ENCODE data around the gene APC2.
"Not testable (repeated sequence)": the region's sequence is repeated elsewhere in the genome, so short reads cannot be mapped to it uniquely, and the experiment has no call there.

Gene APC2

DNA sequence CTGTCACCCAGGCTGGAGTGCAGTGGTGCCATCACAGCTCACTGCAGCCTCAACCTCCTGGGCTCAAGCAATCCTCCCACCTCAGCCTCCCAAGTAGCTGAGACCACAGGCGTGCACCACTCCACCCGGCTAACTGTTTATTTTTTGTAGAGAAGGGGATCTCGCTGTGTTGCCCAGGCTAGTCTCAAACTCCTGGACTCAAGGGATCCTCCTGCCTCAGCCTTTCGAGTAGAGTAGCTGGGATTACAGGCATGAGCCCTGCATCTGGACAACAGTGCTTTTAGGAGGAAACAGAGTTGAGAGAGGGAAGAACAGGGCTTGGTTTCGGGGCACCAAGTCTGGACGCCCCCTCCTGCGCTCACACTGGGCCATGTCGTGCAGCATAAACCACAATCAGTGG lies 69.9 kb downstream of the APC2 start:
- not testable (repeated sequence) for H3K27ac ChIP-seq (ENCODE audit: low read length); H3K4me3 ChIP-seq (ENCODE audit: low read length); DNase-seq (ENCODE audit: low read depth, low spot score); H3K4me1 ChIP-seq (ENCODE audit: control insufficient read depth, insufficient read depth, low read length); H3K9me3 ChIP-seq (ENCODE audit: control insufficient read depth, insufficient read depth, low read length); H3K36me3 ChIP-seq (ENCODE audit: control insufficient read depth, insufficient read depth, low read length)
- WGBS (ENCODE audit: insufficient coverage, insufficient read length), result no CpG with 5 or more reads among the region's 8 CpGs
- peaks cover 11% of the 10 kb centered on the region; the same call in 1 of the 2 replicates for H3K27me3 ChIP-seq (ENCODE audit: control insufficient read depth, insufficient read depth, low read length)

DNA sequence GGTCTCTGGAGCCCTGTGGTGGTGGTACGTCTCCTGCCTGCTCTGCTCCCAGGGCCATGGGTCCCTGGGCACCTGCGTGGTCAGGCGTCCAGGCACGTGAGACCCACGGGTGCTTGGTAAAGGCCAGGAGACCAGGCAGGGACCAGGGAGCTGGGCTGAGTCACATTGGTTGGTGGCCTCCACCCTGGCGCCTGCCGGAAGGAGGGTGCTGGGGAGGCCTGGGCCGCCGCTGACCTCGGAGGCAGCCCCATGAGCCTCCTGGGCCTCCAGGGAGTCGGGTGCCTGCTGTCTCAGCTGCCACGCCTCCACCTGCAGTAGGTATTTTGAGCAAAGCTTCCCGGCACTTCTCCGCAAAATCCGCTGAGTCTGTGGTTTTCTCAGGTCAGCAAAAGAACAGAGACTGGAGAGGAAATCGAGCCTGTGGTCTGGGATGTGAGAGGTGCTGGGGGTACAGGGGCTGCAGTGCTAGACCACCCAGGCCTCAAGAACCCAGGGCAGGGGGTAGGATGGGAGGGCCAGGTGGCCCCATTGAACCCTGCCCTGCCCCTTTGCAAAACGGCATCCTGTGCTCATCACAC lies 70.4 kb downstream of the APC2 start:
- Histone ChIP-seq H3K4me1 (ENCODE audit: control insufficient read depth, insufficient read depth, low read length) (no peaks in the 10 kb centered on the region), H3K9me3 (ENCODE audit: control insufficient read depth, insufficient read depth, low read length) (no peaks in the 10 kb centered on the region), H3K27ac (ENCODE audit: low read length) (no peak overlapping the region), H3K27me3 (ENCODE audit: control insufficient read depth, insufficient read depth, low read length) (peaks cover 14% of the 10 kb centered on the region; the same call in 1 of the 2 replicates), H3K36me3 (ENCODE audit: control insufficient read depth, insufficient read depth, low read length) (no peaks in the 10 kb centered on the region), H3K4me3 (ENCODE audit: low read length) (no peak overlapping the region)
- no CpG with 5 or more reads among the region's 17 CpGs for WGBS (ENCODE audit: insufficient coverage, insufficient read length)
- no peak for DNase-seq (ENCODE audit: low read depth, low spot score)

DNA sequence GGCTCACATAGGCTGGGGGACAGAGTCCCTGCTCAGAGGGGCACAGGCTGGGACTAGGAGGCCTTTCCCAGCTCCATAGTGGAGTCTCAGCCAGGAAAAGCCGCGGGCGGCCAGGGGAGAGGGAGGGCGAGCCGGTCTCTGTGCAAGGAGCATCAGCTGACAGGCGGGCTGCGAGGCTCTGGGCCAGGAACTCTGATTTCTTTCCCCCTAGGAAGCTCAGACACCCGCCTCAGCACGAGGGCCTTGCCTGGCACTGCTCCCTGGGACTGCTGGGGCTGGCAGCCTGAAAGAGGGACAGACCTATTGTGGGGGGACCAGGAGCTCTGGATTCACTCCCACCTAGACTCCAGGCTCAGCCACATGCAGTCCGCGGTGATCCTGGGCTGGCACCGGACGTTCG lies 71.7 kb downstream of the APC2 start:
- no peak overlapping the region for H3K27ac ChIP-seq (ENCODE audit: low read length)
- no peaks in the 10 kb centered on the region for H3K9me3 ChIP-seq (ENCODE audit: control insufficient read depth, insufficient read depth, low read length)
- no CpG with 5 or more reads among the region's 14 CpGs for WGBS (ENCODE audit: insufficient coverage, insufficient read length)
- no peaks in the 10 kb centered on the region for H3K4me1 ChIP-seq (ENCODE audit: control insufficient read depth, insufficient read depth, low read length)
- no peaks in the 10 kb centered on the region for H3K36me3 ChIP-seq (ENCODE audit: control insufficient read depth, insufficient read depth, low read length)
- peaks cover 14% of the 10 kb centered on the region; the same call in 1 of the 2 replicates for H3K27me3 ChIP-seq (ENCODE audit: control insufficient read depth, insufficient read depth, low read length)
- no peak overlapping the region for H3K4me3 ChIP-seq (ENCODE audit: low read length)
- DNase-seq (ENCODE audit: low read depth, low spot score), result no peak

DNA sequence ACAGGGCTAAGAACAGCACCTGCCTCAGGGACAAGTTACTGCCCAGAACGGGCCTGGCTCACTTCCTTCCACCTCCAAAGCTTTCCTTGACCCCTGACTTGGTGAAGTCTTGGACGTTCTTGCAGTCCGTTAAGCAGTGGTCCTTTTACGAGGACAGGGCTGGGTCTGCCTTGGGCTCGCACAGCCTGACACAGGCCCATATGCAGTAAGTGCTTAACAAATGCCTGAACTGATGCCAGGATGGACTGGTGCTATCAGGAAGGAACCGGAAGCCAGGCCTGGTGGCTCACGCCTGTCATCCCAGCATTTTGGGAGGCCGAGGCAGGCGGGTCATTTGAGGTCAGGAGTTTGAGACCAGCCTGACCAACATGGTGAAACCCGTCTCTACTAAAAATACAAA lies 72.1 kb downstream of the APC2 start:
- Histone ChIP-seq H3K27me3 (ENCODE audit: control insufficient read depth, insufficient read depth, low read length) (peaks cover 14% of the 10 kb centered on the region; the same call in 1 of the 2 replicates), H3K9me3 (ENCODE audit: control insufficient read depth, insufficient read depth, low read length) (no peaks in the 10 kb centered on the region), H3K4me1 (ENCODE audit: control insufficient read depth, insufficient read depth, low read length) (no peaks in the 10 kb centered on the region), H3K36me3 (ENCODE audit: control insufficient read depth, insufficient read depth, low read length) (no peaks in the 10 kb centered on the region), H3K27ac (ENCODE audit: low read length) (no peak overlapping the region), H3K4me3 (ENCODE audit: low read length) (no peak overlapping the region)
- no CpG with 5 or more reads among the region's 10 CpGs for WGBS (ENCODE audit: insufficient coverage, insufficient read length)
- DNase-seq (ENCODE audit: low read depth, low spot score), result no peak

DNA sequence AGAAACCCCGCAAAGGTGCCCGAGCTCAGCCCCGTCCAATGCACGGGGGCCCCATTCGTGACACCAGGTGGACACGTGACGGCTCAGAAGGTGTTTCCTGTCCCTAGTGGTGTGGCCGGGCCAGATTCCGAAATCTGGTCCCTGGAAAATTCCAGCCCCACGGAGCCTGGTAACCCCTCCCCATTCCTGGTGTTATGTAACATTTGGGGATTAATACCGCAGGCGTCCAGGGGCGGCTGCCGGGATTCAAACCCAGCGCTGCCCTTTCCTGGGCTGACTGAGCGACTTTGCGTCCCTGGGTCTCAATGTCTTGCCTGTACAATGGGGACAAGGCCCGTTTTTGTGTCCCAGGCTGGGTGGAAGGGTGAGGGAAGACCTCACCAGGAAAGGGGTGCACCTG lies 72.9 kb downstream of the APC2 start:
- DNase-seq (ENCODE audit: low read depth, low spot score), result no peak
- peaks cover 14% of the 10 kb centered on the region; the same call in 1 of the 2 replicates for H3K27me3 ChIP-seq (ENCODE audit: control insufficient read depth, insufficient read depth, low read length)
- no peaks in the 10 kb centered on the region for H3K36me3 ChIP-seq (ENCODE audit: control insufficient read depth, insufficient read depth, low read length)
- no CpG with 5 or more reads among the region's 18 CpGs for WGBS (ENCODE audit: insufficient coverage, insufficient read length)
- H3K27ac ChIP-seq (ENCODE audit: low read length), result no peak overlapping the region
- H3K9me3 ChIP-seq (ENCODE audit: control insufficient read depth, insufficient read depth, low read length), result no peaks in the 10 kb centered on the region
- no peaks in the 10 kb centered on the region for H3K4me1 ChIP-seq (ENCODE audit: control insufficient read depth, insufficient read depth, low read length)
- H3K4me3 ChIP-seq (ENCODE audit: low read length), result no peak overlapping the region

Measured in iPS DF 6.9 (cell line).